H9 (cell line): ENCODE results near the gene KRT32. TPM values are rescaled to one million over a fixed set of nuclear protein-coding genes. Genes with fewer than 3 reads are reported as not detected.

ENCODE experiments used
- DNase-seq: peaks from one replicate; pipeline ENCODE4 v3.0.0-alpha.2; 2017
- H2AFZ ChIP-seq: one replicate; pipeline ENCODE4 v1.6.1; 2013; ENCODE audit warnings: mild to moderate bottlenecking, low read length, control low read depth, moderate library complexity
- H2AK5ac ChIP-seq: 2 replicates; pipeline ENCODE4 v1.6.1; 2013; ENCODE audit warnings: low read length, control low read depth, mixed read lengths; ENCODE audit not compliant: insufficient read length
- H2BK120ac ChIP-seq: one replicate; pipeline ENCODE4 v1.6.1; 2013; ENCODE audit warnings: low read depth, mild to moderate bottlenecking, low read length, control low read depth, inconsistent platforms; ENCODE audit not compliant: poor library complexity, severe bottlenecking
- H2BK12ac ChIP-seq: 2 replicates; pipeline ENCODE4 v1.6.1; 2013; ENCODE audit warnings: low read length, control low read depth, mixed read lengths, low read depth; ENCODE audit not compliant: insufficient read length
- H2BK15ac ChIP-seq: 2 replicates; pipeline ENCODE4 v1.6.1; 2013; ENCODE audit warnings: low read depth, low read length, control low read depth
- H2BK20ac ChIP-seq: one replicate; pipeline ENCODE4 v1.6.1; 2013; ENCODE audit warnings: low read depth, mild to moderate bottlenecking, low read length, control low read depth, inconsistent platforms; ENCODE audit not compliant: poor library complexity, severe bottlenecking
- H2BK5ac ChIP-seq: 2 replicates; pipeline ENCODE4 v1.6.1; 2013; ENCODE audit warnings: low read length, control low read depth, mixed read lengths; ENCODE audit not compliant: insufficient read length
- H3K14ac ChIP-seq: 2 replicates; pipeline ENCODE4 v1.6.1; 2013; ENCODE audit warnings: low read length, control low read depth; ENCODE audit not compliant: insufficient read depth
- H3K18ac ChIP-seq: 2 replicates; pipeline ENCODE4 v1.6.1; 2013; ENCODE audit warnings: low read depth, mild to moderate bottlenecking, mixed read lengths, low read length, control low read depth; ENCODE audit not compliant: insufficient read length
- H3K23ac ChIP-seq: 2 replicates; pipeline ENCODE4 v1.6.1; 2013; ENCODE audit warnings: low read length, control low read depth, mixed read lengths, low read depth; ENCODE audit not compliant: insufficient read length
- H3K23me2 ChIP-seq: 2 replicates; pipeline ENCODE4 v1.6.1; 2013; ENCODE audit warnings: low read depth, mild to moderate bottlenecking, mixed read lengths, low read length, control low read depth; ENCODE audit not compliant: insufficient read length, poor library complexity, severe bottlenecking
- H3K27ac ChIP-seq: 2 replicates; pipeline ENCODE4 v1.5.1; 2013; ENCODE audit warnings: low read length, control low read depth, mixed read lengths, low read depth; ENCODE audit not compliant: insufficient read length
- H3K27me3 ChIP-seq: 2 replicates; pipeline ENCODE4 v1.6.1; 2013; ENCODE audit warnings: low read length, control low read depth, inconsistent platforms; ENCODE audit not compliant: insufficient read depth
- H3K4ac ChIP-seq: 2 replicates; pipeline ENCODE4 v1.6.1; 2013; ENCODE audit warnings: low read depth, mild to moderate bottlenecking, control low read depth, inconsistent platforms, low read length, moderate library complexity
- H3K4me1 ChIP-seq: 2 replicates; pipeline ENCODE4 v1.6.1; 2013; ENCODE audit warnings: low read length, control low read depth, inconsistent platforms; ENCODE audit not compliant: insufficient read depth
- H3K4me2 ChIP-seq: 2 replicates; pipeline ENCODE4 v1.6.1; 2013; ENCODE audit warnings: low read length, control low read depth, mixed read lengths; ENCODE audit not compliant: insufficient read length, insufficient read depth
- H3K56ac ChIP-seq: 2 replicates; pipeline ENCODE4 v1.6.1; 2013; ENCODE audit warnings: low read depth, mild to moderate bottlenecking, mixed read lengths, low read length, control low read depth; ENCODE audit not compliant: insufficient read length
- H3K79me1 ChIP-seq: 2 replicates; pipeline ENCODE4 v1.6.1; 2013; ENCODE audit warnings: low read depth, mild to moderate bottlenecking, moderate library complexity, low read length, control low read depth, inconsistent platforms; ENCODE audit not compliant: insufficient read depth, poor library complexity, severe bottlenecking
- H3K79me2 ChIP-seq: 2 replicates; pipeline ENCODE4 v1.6.1; 2013; ENCODE audit warnings: low read length, control low read depth, inconsistent platforms; ENCODE audit not compliant: insufficient read depth
- H3K9ac ChIP-seq: 2 replicates; pipeline ENCODE4 v1.6.1; 2013; ENCODE audit warnings: low read length, control low read depth, mixed read lengths; ENCODE audit not compliant: insufficient read length; ENCODE audit errors: extremely low read depth
- H3K9me3 ChIP-seq: one replicate; pipeline ENCODE4 v1.6.1; 2013; ENCODE audit warnings: low read depth, low read length, inconsistent platforms; ENCODE audit not compliant: control insufficient read depth
- H3T11ph ChIP-seq: one replicate; pipeline ENCODE4 v1.6.1; 2013; ENCODE audit warnings: mild to moderate bottlenecking, low read length, control low read depth, inconsistent platforms
- H4K20me1 ChIP-seq: one replicate; pipeline ENCODE4 v1.6.1; 2013; ENCODE audit not compliant: control insufficient read depth, insufficient read length, insufficient read depth
- H4K5ac ChIP-seq: 2 replicates; pipeline ENCODE4 v1.6.1; 2013; ENCODE audit warnings: low read depth, mild to moderate bottlenecking, mixed read lengths, low read length, control low read depth; ENCODE audit not compliant: insufficient read length
- H4K8ac ChIP-seq: replicated peaks from 2 replicates; pipeline ENCODE4 v1.6.1; 2013; ENCODE audit warnings: low read length, control low read depth, mixed read lengths, low read depth; ENCODE audit not compliant: insufficient read length
- H4K91ac ChIP-seq: 2 replicates; pipeline ENCODE4 v1.6.1; 2013; ENCODE audit warnings: low read depth, mild to moderate bottlenecking, moderate library complexity, mixed read lengths, low read length, control low read depth; ENCODE audit not compliant: insufficient read length
- H3K27ac Mint-ChIP-seq, 3 experiments: 2 replicates in 2 of 3; 3 replicates in 1 of 3; pipeline ENCODE4 v1.8.0; 2020 to 2021; ENCODE audit warnings: mixed read lengths in 3 of 3, mild to moderate bottlenecking in 1 of 3, moderate library complexity in 1 of 3
- H3K27me3 Mint-ChIP-seq: 2 replicates; pipeline ENCODE4 v1.8.0; 2021; ENCODE audit warnings: low read depth, mild to moderate bottlenecking, moderate library complexity, mixed read lengths
- H3K36me3 Mint-ChIP-seq, 3 experiments: 2 replicates in 2 of 3; 3 replicates in 1 of 3; pipeline ENCODE4 v1.8.0; 2020 to 2021; ENCODE audit warnings: low read depth in 3 of 3, mixed read lengths in 3 of 3; ENCODE audit not compliant: insufficient read depth in 1 of 3
- H3K4me1 Mint-ChIP-seq, 2 experiments: 2 replicates each; pipeline ENCODE4 v1.8.0; 2020; ENCODE audit warnings: mixed read lengths in 2 of 2
- H3K4me3 Mint-ChIP-seq, 2 experiments: 2 replicates in 1 of 2; 3 replicates in 1 of 2; pipeline ENCODE4 v1.8.0; 2020 to 2021; ENCODE audit warnings: mild to moderate bottlenecking in 2 of 2, mixed read lengths in 2 of 2, moderate library complexity in 1 of 2
- H3K9me3 Mint-ChIP-seq, 2 experiments: 2 replicates in 1 of 2; 3 replicates in 1 of 2; pipeline ENCODE4 v1.8.0; 2020; ENCODE audit warnings: mild to moderate bottlenecking in 2 of 2, mixed read lengths in 2 of 2, moderate library complexity in 1 of 2
- CTCF ChIP-seq: fragments of 200-600 bp; sonication (generic); conservative IDR thresholded peaks from 3 replicates; pipeline ENCODE4 v1.8.0; 2021; ENCODE audit warnings: antibody characterized with exemption, mild to moderate bottlenecking
- WGBS: extraction: QIAGEN DNeasy Blood & Tissue Kit; methylation state at CpG from one replicate; pipeline ENCODE4 v1.1.7; 2013; ENCODE audit warnings: missing lambda C conversion rate, low lambda C conversion rate, mixed read lengths; ENCODE audit not compliant: insufficient read length; ENCODE audit errors: extremely low coverage; 5-methylcytosine and 5-hydroxymethylcytosine counted together
- total RNA-seq: library from RNA; stranded (reverse); gene quantifications from 2 replicates; pipeline ENCODE4 v1.2.1, GENCODE V29; 2021

The KRT32 gene
- total RNA-seq, 1 experiment from 2014 or later: not detected

GRCh38 chr17:41416479-41416878, 50.7 kb downstream of the KRT32 start:
- no peaks in the 10 kb centered on the region for H3K79me2 ChIP-seq
- no peak overlapping the region for H2BK15ac ChIP-seq
- no peak overlapping the region for H2AFZ ChIP-seq
- no peak for DNase-seq
- H3K9ac ChIP-seq: no peak overlapping the region
- H3K4me1 ChIP-seq: peaks cover 4% of the 10 kb centered on the region
- Mint-ChIP-seq H3K36me3 (no peaks in the 10 kb centered on the region), H3K9me3 (no peaks in the 10 kb centered on the region), H3K4me3 (no peak overlapping the region), H3K27me3 (peaks cover 5% of the 10 kb centered on the region; the same call in 1 of the 2 replicates), H3K27ac (no peak overlapping the region), H3K4me1 (peaks cover 30 to 33% of the 10 kb centered on the region in 2 experiments)
- H4K91ac ChIP-seq: no peak overlapping the region
- H2BK12ac ChIP-seq: no peak overlapping the region
- no peak overlapping the region for H3K56ac ChIP-seq
- H3K23me2 ChIP-seq: no peaks in the 10 kb centered on the region
- H3K9me3 ChIP-seq: no peaks in the 10 kb centered on the region
- H4K20me1 ChIP-seq: no peaks in the 10 kb centered on the region
- H3K23ac ChIP-seq: no peak overlapping the region
- H3K27me3 ChIP-seq: no peaks in the 10 kb centered on the region
- no peak overlapping the region for H3K4me2 ChIP-seq
- TF ChIP-seq CTCF: no peak
- no peak overlapping the region for H4K5ac ChIP-seq
- H4K8ac ChIP-seq: no peak overlapping the region
- WGBS: no CpG with 5 or more reads among the region's 5 CpGs
- no peak overlapping the region for H2BK20ac ChIP-seq
- H2AK5ac ChIP-seq: no peak overlapping the region
- no peak overlapping the region for H3K18ac ChIP-seq
- no peak overlapping the region for H2BK120ac ChIP-seq
- no peak overlapping the region for H3K4ac ChIP-seq
- H2BK5ac ChIP-seq: no peak overlapping the region
- no peak overlapping the region for H3K14ac ChIP-seq
- H3K27ac ChIP-seq: no peak overlapping the region
- H3K79me1 ChIP-seq: no peaks in the 10 kb centered on the region
- H3T11ph ChIP-seq: no peak overlapping the region
